G401 (cell line): Measurements from ENCODE around the gene MMEL1. TPM values are rescaled to one million over a fixed set of nuclear protein-coding genes. Genes with fewer than 3 reads are reported as not detected.
A peak's percentile ranks its signal among the peaks of the same experiment; 100 is the strongest.

Source experiments
- DNase-seq: peaks from one replicate; pipeline ENCODE4 v3.0.0-alpha.2; 2015; ENCODE audit warnings: low spot score
- in situ Hi-C: cut with HindIII; loops from 2 replicates; pipeline ENCODE4 v1.10.0; 2016; ENCODE audit warnings: low sequenced_read_pairs, mixed read lengths
- total RNA-seq: library from RNA; depleted of rRNA; stranded (reverse); fragments of >200 nt; shearing (Covaris generic); gene quantifications from 2 replicates; pipeline ENCODE4 v1.2.3, GENCODE V29; 2014

MMEL1 gene
- total RNA-seq, 1 experiment from 2014 or later = 0.47 TPM

DNA sequence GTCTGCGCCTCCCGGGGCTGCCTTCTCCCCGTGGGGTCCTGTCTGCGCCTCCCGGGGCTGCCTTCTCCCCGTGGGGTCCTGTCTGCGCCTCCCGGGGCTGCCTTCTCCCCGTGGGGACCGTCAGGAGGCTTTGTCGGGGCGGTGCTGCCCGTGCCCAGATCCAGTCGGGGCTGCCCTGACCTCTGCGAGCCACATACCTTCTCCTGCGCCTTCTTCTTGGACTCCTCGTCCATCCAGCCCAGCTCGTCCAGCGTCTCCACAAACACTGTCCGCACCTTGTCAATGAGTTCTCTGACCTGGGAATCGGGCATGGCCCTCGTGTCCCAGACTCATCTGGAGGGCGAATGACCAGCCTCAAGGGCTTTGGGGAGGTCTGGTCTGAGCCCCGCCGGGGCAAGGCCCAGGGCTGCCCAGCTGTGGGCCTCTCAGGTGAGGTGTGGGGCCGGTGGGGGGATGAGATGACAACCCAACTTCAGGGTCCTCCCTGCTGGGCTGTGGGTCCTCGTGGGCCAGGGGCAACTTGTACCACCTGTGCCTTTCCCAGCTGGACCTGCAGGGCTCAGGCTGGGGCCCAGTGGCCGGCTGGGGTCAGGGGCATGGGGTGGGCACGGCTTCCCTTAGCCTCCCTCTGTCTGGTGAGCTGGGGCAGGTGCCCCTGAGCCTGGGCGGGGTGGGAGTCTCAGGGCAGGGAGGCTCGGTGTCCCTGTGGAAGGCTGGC is 36.8 kb downstream of the MMEL1 start:
- DNase-seq = no peak
- in situ Hi-C loops = no loop called here

DNA sequence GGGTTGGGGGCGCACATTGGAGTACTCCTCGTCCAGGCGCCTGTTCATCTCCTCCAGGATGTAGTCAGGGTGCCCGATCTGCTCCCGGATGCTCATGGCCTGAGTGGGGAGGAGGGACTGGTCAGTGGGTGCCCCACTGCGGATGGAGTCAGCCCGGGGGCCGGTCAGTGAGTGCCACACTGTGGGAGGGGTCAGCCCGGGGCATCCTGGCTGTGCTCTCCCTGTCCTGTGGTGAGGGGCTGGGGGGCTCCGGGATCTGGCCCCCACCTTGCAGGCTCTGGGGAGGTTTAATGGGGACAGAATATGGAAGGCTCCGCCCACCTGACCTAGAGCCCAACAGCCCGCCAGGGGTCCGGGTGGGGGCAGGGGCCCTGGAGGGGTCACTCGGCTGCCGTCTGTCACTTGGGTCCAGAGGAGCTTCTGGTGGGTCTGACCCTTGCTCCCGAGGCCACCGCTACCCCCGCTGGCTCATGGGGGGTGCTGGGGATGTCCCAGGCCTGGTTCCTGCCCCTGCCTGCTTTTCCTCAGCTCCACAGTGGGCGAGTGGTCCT is 37.5 kb downstream of the MMEL1 start:
- in situ Hi-C loops = no loop called here
- no peak for DNase-seq

DNA sequence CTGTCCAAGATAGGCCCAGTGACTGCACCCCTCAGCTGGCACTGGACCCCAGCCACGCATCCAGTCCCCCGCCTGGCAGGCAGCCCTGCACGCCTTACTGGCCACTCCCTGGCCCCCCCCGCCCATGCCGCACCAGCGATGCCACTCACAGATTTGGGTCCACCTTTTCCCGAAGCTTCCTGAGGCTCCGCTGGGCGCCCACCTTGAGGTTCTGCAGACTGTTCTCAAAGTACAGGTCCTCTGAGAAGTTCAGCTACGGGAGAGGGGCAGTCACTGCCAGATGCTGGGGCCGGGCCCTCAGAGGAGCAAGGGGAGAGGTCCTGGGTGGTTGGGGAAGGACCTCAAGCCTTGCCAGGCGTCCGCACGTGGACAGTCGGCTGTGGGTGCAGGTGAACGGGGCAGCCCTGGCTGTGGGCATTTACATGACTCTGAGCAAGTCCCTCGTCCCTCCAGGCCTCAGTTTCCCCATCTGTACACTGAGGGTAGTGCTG is 38.1 kb downstream of the MMEL1 start:
- DNase-seq = no peak
- in situ Hi-C loops = no loop called here

DNA sequence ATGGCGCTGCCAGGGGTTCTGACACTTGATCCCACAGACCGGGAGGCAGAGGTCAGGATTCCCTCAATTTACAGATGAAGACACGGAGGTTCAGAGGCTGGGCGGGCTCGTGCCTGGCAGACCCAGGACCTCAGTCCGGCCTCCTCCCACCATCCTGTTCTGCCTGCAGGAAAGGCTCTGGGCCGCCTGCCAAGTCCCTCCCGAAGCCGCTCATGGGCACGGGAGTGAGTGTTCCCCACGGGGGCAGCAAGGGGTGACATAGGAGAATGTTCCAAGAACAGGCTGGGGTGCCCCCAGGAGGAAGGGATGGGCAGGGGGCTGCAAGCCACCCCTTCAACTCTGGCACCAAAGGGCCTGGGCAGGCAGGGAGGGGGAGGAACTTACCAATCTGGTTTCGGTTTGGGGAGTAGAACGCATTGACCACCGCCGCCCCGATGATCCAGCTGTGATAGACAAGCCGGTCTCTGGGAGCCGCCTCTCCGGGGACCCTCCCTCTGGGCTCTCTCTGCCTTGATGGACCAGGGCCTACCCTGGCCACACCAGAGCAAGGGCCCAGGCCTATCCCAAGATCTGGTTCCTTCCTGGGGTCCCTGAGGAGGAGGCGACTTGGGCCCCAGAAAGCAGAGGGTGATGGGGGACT is 38.7 kb downstream of the MMEL1 start:
- no peak for DNase-seq
- in situ Hi-C loops = no loop called here

DNA sequence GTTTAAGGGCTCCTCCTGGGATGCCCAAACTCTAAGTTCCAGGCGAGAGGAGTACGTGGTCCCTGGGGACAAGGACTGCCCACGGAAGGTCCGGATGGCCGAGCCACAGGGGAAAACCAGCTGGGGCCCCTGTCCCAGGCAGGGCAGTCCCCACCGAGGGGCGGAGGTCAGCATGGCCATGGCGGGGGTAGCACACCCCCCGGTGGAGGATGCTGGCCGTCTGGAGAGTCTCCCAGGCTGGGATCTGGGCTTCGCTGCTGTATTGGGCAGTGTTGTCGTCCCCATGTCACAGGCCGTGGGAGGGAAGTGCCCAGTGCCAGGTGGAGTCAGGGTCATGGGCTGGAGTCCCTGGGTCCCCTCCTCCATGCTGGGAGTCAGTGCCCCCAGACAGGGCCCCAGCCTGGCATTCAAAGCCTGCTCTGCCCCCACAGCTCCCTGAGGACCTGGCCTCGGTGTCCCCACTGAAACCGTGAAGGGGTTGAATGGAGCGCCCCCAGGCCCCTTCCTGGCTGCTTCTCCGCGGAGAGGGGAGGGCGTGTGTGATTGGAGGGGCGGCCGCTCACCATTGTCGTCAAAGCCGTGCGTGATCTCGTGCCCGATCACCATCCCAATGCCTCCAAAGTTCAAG is 39.5 kb downstream of the MMEL1 start:
- in situ Hi-C loops = no loop called here
- DNase-seq = no peak

DNA sequence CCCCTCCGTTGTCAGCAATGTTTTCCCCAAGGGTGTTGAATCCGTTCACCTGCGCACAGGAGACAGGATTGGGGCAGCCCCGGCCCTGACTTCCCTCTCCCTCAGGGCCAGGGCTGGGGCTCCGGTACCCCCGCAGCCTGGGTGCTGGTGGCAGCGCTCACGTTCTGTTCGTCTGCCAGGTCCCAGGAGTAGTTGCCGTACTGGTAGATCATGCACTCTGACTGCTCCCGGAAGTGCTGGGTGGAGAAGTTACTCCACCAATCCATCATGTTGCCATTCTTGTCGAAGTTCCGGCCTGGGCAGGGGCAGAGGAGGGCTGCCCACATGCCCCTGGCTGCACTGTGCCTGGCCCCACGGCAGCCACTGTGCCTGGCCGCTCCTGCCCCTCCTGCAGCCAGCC is 40.1 kb downstream of the MMEL1 start:
- DNase-seq = no peak
- in situ Hi-C loops = no loop called here

DNA sequence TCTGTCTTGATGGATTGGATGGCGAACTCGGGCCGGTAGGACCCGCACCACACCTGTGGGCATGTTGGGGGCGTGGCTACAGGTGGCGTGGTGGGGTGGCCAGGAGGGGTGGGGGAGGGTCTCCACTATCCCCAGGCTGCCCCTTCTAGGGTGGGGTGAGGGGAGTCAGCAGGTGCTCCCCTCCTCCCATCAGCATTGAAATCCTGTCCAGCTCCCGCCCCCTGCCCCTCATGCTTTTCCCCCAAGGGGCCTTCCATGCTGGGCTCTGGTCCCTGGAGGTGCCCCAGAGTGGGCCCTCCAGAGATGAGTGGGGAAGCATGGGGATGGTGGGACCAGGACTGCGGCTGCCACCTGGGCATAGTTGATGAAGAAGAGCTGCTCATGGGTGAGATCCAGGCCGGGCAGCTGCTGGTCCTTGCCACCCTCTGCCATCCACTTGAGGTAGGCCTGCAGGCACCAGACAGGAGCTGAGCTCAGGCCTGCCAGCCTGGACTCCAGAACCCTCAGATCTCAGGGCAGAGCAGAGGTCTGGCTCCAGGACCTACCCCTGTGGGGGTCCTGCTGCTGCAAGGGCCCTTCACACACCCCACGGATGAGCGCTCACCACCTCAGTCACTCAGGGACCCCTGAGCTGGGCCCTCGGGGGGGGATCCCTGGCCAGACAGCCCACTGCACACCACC is 41.1 kb downstream of the MMEL1 start:
- in situ Hi-C loops = no loop called here
- DNase-seq = no peak

DNA sequence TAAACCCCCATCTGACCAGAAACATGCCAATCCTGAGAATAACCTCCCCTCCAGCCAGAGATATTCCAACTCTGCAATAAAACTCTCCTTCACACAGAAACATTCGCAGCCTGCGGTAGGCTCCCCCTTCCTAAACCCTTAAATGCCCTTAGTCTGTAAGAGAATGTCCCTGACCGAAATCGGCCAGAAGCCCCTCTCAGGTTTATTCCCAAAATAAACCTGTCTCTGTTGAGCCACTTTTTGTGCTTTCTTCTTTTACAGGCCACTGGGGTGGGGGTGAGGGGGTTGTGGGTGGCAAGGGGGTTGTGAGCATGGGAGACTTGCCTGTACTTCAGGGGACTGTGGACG is 41.6 kb downstream of the MMEL1 start:
- no peak for DNase-seq
- in situ Hi-C loops = no loop called here

DNA sequence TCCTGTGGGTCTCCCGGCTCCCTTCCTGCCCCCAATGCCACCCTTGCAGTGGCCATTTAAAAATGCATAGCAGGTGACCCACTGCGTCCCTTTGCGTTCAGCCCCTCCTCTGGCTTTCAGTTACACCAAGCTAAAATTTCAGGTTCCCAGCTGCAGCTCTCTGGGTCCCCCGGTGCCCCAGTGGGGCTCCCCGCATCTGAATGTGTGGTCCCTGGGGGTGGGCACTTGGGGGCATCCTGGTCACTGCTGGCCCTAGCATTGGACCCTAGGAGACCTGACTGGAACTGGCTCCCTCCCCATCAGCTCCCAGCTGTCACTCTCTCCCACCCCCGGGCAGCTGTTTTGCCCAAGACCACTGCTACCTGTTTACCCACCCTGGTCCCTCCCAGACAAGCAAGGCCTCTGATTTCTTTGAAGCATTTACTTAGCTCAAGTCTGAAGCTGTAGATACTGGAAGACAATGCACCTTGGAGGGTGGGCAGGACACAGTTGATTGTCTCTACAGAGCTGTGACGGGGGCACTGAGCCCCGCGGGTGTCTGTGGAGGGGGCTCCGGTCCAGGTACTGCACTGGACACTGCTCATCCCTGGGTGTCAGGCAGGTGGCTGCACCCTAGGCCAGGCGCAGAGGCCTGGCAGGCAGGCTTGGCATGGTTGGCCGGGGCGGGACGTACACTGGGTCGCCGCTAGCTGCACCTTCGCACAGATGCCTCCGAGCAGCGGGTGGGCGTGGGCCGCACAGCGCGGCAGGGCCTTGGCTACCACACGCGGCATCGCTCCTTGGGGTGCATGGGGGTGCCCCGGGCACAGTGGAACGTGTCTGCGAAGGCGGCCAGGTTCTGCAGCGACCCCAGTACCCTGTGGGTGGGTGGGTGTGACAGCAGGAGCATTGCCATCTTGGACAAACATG is 42.3 kb downstream of the MMEL1 start:
- DNase-seq = no peak
- in situ Hi-C loops = no loop called here

DNA sequence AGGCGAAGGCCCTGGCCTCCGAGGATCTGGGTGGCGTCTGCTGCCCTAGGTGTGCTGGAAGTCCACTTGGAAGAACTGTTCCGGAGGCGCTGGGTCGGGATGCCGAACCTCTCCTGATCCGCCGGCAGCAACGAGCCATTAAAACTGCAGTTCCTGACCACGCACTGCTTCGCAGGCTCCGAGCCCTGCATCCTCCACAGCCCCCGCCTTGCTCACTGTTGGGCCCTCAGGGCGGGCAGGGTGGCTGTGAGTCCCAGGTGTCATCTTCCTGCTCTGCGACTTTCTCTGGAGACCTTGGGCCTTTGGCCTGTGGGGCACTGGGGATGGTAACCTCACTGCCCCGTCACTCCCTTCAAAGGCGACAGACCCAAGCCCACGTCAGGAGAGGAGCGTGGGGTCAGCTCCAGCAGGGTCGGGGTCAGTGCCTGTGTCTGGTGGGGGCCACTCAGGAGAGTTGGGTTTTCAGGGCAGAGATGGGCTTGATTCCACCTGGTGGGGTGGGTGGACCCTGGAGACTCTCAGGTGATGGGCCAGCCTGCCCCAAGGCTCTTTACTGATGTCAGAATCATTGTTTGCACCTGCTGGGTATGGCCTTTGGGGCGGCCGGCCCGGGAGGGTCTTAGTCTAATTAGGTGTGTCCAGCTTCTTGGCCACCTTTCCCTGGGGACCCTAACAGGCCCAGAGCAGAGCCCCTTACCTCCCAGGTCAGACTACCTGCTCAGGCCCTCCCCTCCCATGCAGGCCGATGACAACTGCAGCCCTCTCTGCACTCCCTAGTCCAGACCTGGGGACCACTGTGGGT is 43.2 kb downstream of the MMEL1 start:
- DNase-seq = no peak
- in situ Hi-C loops = no loop called here

DNA sequence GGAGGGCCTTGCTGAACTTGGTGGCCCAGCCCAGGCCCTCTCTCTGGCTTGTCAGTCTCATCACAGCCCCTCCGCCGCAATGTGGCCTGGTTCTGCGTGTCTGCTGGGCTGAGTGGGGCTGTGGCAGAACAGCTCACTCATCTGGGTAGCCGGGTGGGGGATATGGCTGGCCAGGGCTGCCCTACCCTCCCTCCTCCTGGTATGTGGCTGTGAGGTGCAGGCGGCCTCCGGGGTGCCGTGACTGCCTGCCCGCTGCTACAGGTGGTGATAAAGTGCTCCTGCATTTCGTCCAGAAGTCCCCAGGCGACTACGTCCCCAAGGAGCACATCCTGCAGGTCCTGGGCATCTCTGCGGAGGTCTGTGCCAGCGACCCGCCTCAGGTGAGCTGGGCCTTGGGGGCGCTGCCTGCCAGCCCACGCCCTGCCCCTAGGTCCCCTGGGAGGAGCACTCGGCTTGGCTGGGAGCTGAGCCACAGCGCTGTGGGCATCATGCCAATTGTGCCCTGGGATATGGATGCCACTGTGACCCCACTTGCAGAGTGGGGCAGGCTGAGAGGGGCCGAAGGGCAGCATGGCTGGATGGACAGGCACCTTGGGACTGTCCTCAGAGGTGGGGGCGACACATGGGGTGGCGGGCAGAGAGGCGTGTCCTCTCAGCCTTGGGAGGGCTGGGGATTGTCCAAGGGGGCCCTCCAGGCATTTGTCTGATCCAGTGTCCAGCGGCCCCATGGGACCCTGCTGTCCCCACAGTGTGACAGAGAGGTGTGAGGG is 44.0 kb downstream of the MMEL1 start:
- in situ Hi-C loops = no loop called here
- DNase-seq = no peak

DNA sequence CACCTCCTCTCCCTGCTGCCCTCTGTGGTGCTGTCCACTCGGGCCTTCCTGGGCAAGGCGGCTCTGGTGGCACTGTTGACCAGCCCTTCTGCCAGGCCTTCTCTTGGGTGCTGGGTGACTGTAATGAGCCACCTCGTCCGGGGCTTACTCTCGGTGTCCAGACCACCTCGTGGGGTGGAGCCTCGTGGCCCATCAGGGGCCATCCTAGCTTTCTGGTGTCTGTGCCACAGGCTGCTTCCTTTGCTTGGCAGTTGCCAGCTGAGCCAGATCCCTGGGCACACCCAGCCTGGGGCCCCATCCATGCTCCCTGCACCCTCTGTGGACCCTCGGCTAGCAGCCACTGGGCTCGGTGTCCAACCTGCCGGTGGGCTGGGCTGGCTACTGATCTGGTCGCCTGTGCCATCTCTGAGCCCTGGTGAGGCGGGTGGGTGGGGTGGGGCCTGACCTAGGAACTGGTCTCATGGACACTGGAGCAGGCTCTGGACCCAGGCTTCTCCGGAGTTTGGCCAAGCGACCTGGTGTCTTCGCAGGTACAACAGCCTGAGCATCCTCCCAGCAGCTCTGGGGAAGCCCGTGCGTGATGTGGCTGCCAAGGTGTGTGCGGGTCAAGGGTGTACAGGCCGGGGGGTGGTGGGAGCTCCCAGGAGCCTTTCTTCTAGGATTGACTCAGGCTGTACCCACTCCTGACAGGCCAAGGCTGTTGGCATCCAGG is 44.8 kb downstream of the MMEL1 start:
- no peak for DNase-seq
- in situ Hi-C loops = no loop called here

DNA sequence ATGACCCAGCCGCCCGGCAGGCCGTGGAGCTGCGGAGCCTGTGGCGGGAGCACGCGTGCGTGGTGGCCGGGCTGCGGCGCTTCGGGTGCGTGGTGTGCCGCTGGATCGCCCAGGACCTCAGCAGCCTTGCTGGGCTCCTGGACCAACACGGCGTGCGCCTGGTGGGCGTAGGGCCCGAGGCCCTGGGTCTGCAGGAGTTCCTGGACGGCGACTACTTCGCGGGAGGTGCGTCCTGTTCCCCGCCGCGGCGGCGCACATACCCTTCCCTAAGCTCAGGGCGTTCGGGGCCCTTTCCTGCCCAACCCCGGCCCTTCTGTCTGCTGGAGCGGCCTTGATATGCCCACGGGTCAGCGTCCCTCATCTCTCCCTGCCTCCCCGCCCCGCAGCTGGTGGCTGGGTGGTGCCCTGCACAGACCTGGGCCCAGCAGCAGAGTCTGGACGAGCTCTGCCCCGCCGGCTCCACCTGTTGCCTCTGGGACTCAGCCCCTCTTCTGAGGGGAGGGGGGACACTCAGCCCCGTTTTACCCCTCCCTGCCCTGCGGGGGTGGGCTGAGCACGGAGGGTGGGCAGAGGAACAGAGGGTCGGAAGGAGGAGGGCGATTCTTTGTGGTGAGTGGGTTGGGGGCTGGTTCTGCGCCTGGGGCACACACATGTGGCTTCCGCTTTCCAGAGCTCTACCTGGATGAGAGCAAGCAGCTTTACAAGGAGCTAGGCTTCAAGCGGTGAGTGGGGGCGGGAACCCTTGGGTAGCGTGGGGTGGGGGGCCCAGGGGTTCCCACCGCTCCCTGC is 45.6 kb downstream of the MMEL1 start:
- DNase-seq = peak; percentile 12
- in situ Hi-C loops = no loop called here

DNA sequence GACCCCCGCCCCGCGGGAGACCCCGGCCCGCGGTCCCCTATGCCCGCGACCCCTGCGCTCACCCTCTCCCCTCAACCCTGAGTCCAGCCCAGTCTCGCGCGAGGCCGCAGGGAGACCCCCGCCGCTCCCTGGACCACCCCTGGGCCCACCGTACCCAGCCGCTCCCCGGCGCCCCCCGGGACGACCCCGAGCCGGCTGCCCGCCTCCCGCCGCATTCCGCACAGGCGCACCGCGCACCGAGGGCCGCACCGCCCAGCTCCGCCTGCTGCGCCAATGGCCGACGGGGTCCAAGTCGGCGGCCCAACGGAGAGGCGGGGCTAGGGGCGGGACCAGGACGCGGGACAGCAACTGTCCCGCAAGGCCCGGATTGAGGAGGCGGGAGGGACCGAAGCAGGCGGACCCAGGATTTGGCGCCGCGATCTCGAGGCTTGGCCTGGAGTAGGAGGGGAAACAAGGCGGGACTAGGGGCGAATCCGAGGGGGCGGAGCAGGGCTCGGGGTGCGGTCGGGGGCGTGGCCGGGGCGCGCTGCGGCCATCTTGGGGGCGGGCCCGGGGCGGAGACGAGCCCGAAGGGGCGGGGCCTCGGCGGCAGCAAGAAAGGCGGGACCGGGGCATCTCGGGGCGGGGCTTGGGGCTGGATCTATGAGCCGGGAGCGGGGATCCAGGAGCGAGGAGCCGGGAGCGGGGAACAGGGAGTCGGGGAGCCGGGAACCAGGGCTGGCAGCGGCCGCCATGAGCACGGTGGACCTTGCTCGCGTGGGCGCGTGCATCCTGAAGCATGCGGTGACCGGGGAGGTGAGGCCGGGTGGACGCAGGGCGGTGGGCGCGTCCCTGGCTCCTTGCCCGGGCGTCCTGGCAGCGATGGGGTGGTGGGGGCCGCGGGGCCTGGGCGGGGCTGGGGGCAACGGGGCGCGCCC is 46.4 kb downstream of the MMEL1 start, which contains the start of gene PRXL2B:
PRXL2B (plus strand) TSS at position 624 of the 917 bp plus-strand sequence; CDS start at position 733, 109 bp downstream.
- in situ Hi-C loops = no loop called here
- DNase-seq = peak; percentile 99
